Testis (tissue), 2 donors: Measurements from ENCODE around the gene INSR.

ENCODE experiments used
- CTCF ChIP-seq, 3 experiments: fragments of 450-650 bp in 2 of 3; fragments of 200-600 bp in 1 of 3; sonication (generic) in 1 of 3; IDR thresholded peaks; one replicate each; pipeline ENCODE4 v1.5.1; 2016 to 2019; ENCODE audit warnings: antibody characterized with exemption in 3 of 3, mild to moderate bottlenecking in 2 of 3, moderate library complexity in 1 of 3
- POLR2A ChIP-seq: fragments of 450-650 bp; IDR thresholded peaks from one replicate; pipeline ENCODE4 v1.6.1; 2017; ENCODE audit warnings: antibody characterized with exemption, mild to moderate bottlenecking, moderate library complexity

GRCh38 chr19:7195046-7195445 lies 99.2 kb downstream of the INSR start:
- no peak for TF ChIP-seq CTCF (IDR thresholded peaks at IDR 0.05)
- TF ChIP-seq POLR2A, result no peak
